ENCODE measurements around the gene B4GALT2. TPM values are rescaled to one million over a fixed set of nuclear protein-coding genes. Genes with fewer than 3 reads are reported as not detected.

B4GALT2 gene
- polyA plus RNA-seq, 6 donors from 2014 or later: 0.16 to 1.6 (median 0.37) TPM; not detected in 1

DNA sequence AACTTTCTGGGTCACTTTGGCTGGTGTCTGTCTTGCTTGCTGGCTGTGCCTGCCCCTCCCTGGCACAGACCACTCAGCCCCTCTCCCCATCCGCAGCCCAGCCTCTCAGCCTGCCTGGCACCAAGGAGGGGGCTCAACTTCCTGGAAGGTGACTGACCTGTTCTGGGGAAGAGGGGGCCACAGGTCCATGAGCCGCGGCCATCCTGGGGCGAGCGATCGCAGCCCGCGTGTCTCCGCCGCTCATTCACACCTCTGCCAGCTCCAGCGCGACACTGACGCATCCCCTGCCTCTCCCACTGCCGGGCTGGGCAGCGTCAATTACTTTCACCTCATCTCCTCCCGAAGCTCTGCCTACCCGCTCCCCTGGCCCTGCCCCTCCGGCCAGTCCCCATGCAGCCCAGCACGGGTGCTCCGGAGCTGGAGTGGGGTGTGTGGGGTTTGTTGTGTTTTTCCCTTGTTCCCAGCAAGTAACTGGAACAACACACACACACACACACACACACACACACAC, 37.9 kb downstream of the B4GALT2 start:
- DNase-seq: no peak
- ATAC-seq (ENCODE audit: low read depth in 2 of 2): no peak
- Mint-ChIP-seq H3K4me3 (no peak overlapping the region), H3K27ac (no peak overlapping the region), H3K9me3 (no peaks in the 10 kb centered on the region), H3K27me3 (peaks cover 0 to 13% (median 11%) of the 10 kb centered on the region in 3 donors), H3K4me1 (no peaks in the 10 kb centered on the region), H3K36me3 (no peaks in the 10 kb centered on the region)

DNA sequence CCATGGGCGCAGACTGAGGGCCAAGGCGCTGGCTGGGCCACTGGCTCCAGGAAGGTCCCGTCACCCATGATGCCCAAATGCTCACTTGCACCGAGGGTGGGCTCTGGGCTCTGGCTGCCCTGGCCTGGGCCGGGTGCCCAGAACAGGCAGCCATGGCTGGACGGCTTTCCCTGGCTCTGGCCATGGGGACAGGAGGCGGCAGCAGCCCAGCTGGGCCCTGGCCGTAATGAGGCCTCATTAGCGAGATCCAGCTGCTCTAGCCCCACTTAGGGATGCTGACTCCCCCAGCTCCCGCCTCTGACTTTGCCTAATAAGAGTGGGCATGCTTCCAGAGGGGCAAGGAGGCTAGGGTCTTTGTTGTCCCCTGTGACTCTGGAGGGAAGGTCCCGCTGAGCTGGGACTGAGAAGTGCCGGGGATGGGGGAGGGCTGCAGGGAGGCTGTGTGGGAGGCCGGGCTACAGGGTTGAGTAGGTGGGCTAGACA, 40.5 kb downstream of the B4GALT2 start:
- Mint-ChIP-seq H3K4me3 (no peak overlapping the region), H3K9me3 (no peaks in the 10 kb centered on the region), H3K27me3 (peaks cover 0 to 3% (median 2%) of the 10 kb centered on the region in 3 donors), H3K4me1 (no peaks in the 10 kb centered on the region), H3K27ac (no peak overlapping the region), H3K36me3 (no peaks in the 10 kb centered on the region)
- DNase-seq (no peak), ATAC-seq (ENCODE audit: low read depth in 2 of 2) (no peak)

DNA sequence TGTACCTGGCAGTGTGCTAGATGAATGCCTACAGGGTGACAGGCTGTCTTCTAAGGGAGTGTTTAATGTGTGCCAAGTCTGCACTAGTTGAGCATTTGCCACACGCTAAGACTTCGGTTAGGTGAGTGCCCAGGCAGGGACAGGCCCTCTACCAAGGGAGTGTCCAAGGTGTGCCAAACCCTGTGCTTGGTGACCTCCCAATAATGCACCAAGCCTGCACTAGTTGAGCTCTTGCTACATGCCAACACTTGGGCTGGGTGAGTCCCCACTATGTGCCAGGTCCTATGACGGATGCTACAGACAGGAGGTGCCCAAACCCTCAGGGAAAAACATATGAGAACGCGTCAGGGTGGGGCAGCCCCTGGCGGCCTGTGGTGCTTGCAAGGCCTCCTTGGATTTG, 41.5 kb downstream of the B4GALT2 start:
- no peaks in the 10 kb centered on the region for H3K36me3 Mint-ChIP-seq
- peaks cover 0 to 6% (median 5%) of the 10 kb centered on the region in 3 donors for H3K4me1 Mint-ChIP-seq

DNA sequence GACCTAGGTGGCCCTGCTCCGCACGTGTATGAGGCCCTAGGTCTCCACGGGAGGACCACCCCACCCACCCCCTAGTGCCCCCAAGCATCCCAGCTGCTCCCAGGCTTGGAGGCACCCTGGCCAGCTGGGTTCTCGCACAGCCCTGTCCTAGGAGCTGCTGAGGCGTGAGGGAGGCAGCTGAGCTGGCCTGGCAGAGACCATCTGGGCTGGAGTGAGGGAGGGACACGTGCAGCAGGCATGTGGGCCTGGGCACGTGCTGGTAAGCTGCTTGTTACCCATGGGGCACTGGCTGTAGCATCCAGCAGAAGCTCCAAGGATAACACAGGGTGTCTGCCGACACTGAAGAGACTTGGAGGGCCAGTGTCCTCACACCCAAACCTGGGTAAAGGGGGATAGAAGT, 42.1 kb downstream of the B4GALT2 start:
- no peaks in the 10 kb centered on the region for H3K9me3 Mint-ChIP-seq
- H3K4me3 Mint-ChIP-seq: no peak overlapping the region
- ATAC-seq (ENCODE audit: low read depth in 2 of 2): no peak
- no peaks in the 10 kb centered on the region for H3K36me3 Mint-ChIP-seq
- no peak for DNase-seq
- peaks cover 0 to 6% (median 5%) of the 10 kb centered on the region in 3 donors for H3K4me1 Mint-ChIP-seq
- H3K27me3 Mint-ChIP-seq: no peaks in the 10 kb centered on the region
- no peak overlapping the region for H3K27ac Mint-ChIP-seq

More for the DNA sequence above, 41.5 kb downstream of the B4GALT2 start:
- Mint-ChIP-seq H3K9me3 (no peaks in the 10 kb centered on the region), H3K4me3 (peak overlapping the region in 1 of 8 donors; percentile 53), H3K27me3 (no peaks in the 10 kb centered on the region), H3K27ac (no peak overlapping the region)
- DNase-seq: no peak
- ATAC-seq (ENCODE audit: low read depth in 2 of 2): no peak

DNA sequence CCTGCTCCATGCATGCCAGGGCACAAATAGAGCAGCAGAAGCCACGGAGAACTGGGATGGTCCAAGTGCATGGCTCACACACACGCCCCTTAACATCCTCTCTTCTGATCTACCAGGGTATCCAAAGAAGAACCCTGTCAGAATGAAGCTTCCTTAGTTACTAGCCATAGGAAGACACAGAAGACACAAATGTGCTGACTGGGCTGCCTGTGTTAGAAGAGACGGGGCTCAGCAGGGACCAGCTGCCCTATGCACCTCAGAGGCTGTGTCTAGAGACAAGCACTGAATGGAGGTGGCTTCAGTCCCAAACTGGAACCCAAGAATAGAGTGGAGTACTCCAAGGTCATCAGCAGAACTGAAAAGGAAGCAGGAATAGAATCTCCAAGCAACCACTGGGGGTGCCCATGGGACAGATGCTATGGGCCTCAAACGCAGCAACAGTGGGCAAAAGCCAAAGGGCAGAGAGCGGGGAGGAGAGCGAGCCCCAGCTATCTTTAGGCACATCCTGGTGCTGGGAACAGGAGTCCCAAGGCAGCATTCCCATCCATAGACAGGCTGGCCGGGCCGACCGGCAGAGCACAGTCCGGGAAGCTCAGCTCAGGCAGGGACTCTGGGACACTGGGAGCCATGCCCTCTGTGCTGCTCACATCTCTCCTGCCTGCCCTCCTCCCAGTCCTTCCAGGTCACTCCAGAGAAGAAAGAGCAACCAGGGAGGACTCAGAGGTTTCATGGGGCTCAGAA, 42.7 kb downstream of the B4GALT2 start:
- Mint-ChIP-seq H3K4me1 (peaks cover 0 to 6% (median 5%) of the 10 kb centered on the region in 3 donors), H3K27ac (no peak overlapping the region), H3K36me3 (no peaks in the 10 kb centered on the region), H3K4me3 (peak overlapping the region in 1 of 8 donors; percentile 53), H3K27me3 (no peaks in the 10 kb centered on the region), H3K9me3 (no peaks in the 10 kb centered on the region)
- ATAC-seq (ENCODE audit: low read depth in 2 of 2) (no peak), DNase-seq (no peak)

DNA sequence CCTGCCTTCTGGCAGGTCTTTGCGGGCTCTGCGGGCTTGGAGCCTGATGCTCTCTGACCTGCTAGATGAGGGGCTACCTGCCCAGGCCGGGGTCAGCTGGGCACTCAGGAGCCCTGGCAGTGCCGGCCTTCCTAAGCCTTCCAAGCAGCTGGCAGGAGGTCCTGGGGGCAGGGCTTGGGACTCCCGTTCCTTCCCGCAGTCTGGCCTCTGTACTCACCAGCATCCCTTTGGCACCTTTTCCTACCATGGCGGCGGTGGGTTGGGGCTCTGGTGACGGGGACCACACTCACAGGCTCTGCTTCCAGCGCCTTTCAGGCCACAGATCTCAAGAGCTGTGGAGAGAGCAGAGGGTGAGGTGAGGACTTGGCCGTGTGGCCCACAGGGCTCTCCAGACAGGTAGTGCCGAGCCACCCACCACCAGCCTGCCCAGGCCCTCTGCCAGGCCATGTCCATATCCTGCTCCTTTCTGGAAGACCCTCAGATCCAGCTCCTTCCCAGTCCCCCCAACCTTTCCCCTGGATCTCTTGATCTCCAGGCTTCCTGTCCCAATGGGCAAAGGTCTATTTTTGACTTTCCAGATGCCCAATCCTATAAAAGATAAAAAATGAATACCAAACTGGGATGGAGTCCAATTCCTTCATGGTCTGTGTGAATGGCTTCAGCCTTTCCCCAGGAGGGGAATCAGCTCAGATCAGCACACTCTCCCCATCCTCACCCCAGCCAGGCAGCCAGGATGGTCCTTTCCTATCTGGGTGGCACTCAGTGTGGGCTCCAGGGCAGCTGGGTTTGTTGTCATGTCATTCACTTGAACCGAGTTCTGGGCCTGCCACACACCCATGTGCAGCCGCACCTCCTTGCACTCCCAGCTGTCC, 45.3 kb downstream of the B4GALT2 start:
- H3K4me3 Mint-ChIP-seq: peak overlapping the region in 2 of 8 donors; percentile 40 to 60
- H3K27ac Mint-ChIP-seq: peak overlapping the region in 2 of 6 donors; percentile 41 to 51
- H3K4me1 Mint-ChIP-seq: peaks cover 12 to 15% (median 13%) of the 10 kb centered on the region in 3 donors
- no peak for DNase-seq
- H3K9me3 Mint-ChIP-seq: no peaks in the 10 kb centered on the region
- H3K36me3 Mint-ChIP-seq: no peaks in the 10 kb centered on the region
- H3K27me3 Mint-ChIP-seq: no peaks in the 10 kb centered on the region
- ATAC-seq (ENCODE audit: low read depth in 2 of 2): no peak

DNA sequence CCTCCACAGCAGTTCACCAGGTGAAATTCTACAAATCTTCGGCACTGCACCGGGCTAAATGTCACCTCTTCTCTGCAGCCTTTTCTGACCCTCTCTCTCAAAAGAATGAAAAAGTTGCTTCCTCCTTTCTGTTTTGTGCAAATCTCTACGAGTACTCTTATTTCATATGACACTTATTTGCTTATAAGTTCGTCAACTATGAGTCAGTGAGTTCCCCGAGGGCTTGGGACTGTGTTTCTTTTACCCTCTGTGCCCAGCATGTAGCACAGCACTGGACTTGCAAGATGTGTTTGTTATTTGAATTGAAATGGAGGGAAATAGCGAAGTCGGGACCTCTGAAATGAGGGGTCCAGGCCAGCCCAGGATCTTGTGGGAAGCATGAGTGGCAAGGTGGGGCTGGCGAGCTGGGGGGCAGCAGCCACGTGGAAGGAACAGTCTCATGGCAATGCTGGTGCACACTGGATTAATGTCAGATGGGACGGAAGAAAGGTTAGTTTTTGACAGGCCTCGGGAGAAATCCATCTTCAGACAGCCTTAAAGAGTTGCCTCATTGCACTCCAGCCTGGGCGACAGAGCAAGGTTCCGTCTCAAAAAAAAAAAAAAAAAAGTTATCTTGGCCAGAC, 46.0 kb downstream of the B4GALT2 start:
- peak in 1 of 2 donors; percentile 15 for ATAC-seq (ENCODE audit: low read depth in 2 of 2)
- no peaks in the 10 kb centered on the region for H3K9me3 Mint-ChIP-seq
- H3K27me3 Mint-ChIP-seq: no peaks in the 10 kb centered on the region
- no peaks in the 10 kb centered on the region for H3K36me3 Mint-ChIP-seq
- H3K4me1 Mint-ChIP-seq: peaks cover 19 to 22% (median 20%) of the 10 kb centered on the region in 3 donors
- no peak for DNase-seq
- peak overlapping the region in 2 of 8 donors; percentile 31 to 40 for H3K4me3 Mint-ChIP-seq
- peak overlapping the region in 3 of 6 donors; percentile 41 to 93 (median 57) for H3K27ac Mint-ChIP-seq

DNA sequence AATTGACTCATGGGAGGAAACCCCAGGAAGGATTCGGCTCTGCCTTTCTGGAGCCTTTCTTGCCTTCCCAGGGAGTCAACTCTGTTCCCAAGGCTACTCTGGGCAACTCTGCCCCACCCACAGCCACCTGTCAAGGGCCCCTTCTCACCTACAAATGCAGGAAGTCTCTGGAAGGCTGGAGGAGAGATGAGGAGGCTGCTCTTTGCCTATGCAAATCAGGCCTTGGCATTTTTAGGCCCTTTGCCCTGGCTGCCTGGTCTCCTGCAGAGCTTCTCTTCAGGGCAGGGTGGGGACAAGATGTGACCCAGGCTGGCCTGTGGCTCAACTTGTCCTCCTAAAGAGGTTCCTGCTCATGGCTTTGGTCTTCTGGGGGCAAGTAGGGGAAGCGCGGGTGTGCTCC, 46.8 kb downstream of the B4GALT2 start:
- H3K27ac Mint-ChIP-seq: peak overlapping the region in 1 of 6 donors; percentile 54

DNA sequence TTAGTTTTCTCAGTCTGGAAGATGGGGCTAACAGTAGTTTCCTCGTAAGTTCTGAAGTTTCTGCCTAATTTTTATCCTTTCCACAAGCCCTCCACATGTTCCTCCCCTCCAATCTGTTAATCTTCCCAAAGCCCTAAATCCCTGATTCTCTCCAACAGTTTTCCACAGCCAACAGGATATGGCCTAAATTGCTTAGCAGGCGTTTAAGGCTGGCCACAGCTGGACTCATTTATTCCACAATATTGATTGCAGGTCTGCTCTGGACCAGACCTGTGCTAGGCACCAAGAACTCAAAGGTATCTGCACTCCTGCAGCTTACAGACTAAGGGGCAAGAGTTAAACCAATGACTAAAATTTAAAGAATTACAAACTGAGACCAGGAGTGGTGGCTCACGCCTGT, 48.3 kb downstream of the B4GALT2 start:
- no peaks in the 10 kb centered on the region for H3K9me3 Mint-ChIP-seq
- DNase-seq: no peak
- H3K27ac Mint-ChIP-seq: no peak overlapping the region
- peaks cover 29 to 30% (median 29%) of the 10 kb centered on the region in 3 donors for H3K4me1 Mint-ChIP-seq
- ATAC-seq (ENCODE audit: low read depth in 2 of 2): no peak
- H3K36me3 Mint-ChIP-seq: no peaks in the 10 kb centered on the region
- peak overlapping the region in 1 of 8 donors; percentile 89 for H3K4me3 Mint-ChIP-seq
- no peaks in the 10 kb centered on the region for H3K27me3 Mint-ChIP-seq

More for the DNA sequence above, 46.8 kb downstream of the B4GALT2 start:
- no peak for DNase-seq
- Mint-ChIP-seq H3K4me3 (no peak overlapping the region), H3K9me3 (no peaks in the 10 kb centered on the region), H3K4me1 (peaks cover 20 to 23% (median 20%) of the 10 kb centered on the region in 3 donors), H3K27me3 (no peaks in the 10 kb centered on the region), H3K36me3 (no peaks in the 10 kb centered on the region)
- no peak for ATAC-seq (ENCODE audit: low read depth in 2 of 2)

DNA sequence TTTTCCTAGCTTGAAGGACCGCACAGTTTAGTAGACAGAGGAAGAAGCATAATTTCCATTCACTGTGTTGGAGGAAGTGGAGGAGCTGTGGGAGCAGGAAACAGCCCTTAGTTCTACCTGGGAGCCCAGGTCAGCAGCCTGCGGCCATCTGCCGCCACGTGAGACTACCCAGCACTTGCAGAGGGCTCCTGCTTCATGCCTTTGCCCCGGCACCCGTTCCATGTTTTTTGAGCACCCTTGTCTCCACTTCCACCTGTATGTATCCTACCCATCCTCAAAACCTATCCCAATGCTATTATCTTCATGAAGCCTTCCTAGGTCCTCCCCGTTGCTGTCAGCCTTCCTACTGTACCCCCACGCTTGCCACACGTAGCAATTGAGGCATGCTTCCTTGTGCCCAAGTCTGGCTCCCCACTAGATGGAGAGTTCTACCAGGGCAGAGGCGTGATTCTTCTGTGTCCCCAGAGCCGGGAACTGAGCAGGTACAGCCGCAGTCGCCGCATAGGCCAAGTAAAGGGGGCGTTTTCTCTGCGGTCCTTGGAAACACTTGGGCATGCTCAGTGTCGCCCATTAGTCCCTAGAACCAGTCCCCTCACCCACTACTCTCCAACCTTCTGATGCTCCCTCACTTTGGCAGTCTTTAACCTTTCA, 50.4 kb downstream of the B4GALT2 start:
- Mint-ChIP-seq H3K4me3 (peak overlapping the region; percentile 85 to 99 (median 93)), H3K36me3 (no peaks in the 10 kb centered on the region), H3K4me1 (peaks cover 29 to 30% (median 29%) of the 10 kb centered on the region in 3 donors), H3K9me3 (no peaks in the 10 kb centered on the region), H3K27me3 (no peaks in the 10 kb centered on the region), H3K27ac (peak overlapping the region; percentile 18 to 99 (median 90))
- peak; percentile 18 to 21 for ATAC-seq (ENCODE audit: low read depth in 2 of 2)
- DNase-seq: no peak

DNA sequence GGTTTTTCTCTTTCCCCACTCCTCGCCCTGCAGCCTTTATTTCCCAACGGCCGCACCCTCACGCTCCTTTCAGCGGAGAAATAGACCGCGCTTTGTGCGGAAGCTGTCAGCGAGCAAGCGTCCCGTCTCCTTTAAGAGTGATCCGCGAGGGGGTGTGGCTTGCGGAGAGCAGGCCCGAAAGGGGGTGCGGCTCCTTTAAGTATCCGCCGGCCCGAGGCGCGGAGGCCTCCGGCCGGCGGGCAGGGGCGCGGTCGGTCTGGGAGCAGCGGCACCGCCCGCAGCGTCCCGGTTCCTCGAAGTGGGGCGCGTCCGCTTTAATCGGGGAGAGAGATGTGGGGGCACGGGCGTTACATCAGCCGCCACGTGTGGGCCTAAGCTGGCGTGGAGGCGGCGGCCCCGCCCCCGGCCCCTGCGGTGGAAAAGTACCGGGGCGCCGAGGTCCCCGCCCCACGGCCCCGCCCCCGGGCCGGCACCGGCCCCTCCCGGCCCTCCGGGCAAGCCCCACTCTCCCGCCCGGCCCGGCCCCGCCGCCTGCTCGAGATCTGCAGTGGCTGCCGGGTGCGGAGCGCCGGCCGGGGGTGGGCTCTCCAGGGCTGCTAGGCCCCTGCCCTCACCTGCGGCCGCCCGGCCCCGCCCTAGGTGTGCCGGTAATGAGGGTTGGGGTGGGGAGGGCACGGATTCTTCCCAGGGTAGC, 51.0 kb downstream of the B4GALT2 start:
- DNase-seq (peak; percentile 86), ATAC-seq (ENCODE audit: low read depth in 2 of 2) (peak; percentile 82)
- peak overlapping the region; percentile 18 to 99 (median 90) for H3K27ac Mint-ChIP-seq
- H3K27me3 Mint-ChIP-seq: no peaks in the 10 kb centered on the region
- H3K4me3 Mint-ChIP-seq: peak overlapping the region; percentile 85 to 99 (median 93)
- H3K36me3 Mint-ChIP-seq: no peaks in the 10 kb centered on the region
- H3K9me3 Mint-ChIP-seq: no peaks in the 10 kb centered on the region
- peaks cover 25 to 29% (median 25%) of the 10 kb centered on the region in 3 donors for H3K4me1 Mint-ChIP-seq

DNA sequence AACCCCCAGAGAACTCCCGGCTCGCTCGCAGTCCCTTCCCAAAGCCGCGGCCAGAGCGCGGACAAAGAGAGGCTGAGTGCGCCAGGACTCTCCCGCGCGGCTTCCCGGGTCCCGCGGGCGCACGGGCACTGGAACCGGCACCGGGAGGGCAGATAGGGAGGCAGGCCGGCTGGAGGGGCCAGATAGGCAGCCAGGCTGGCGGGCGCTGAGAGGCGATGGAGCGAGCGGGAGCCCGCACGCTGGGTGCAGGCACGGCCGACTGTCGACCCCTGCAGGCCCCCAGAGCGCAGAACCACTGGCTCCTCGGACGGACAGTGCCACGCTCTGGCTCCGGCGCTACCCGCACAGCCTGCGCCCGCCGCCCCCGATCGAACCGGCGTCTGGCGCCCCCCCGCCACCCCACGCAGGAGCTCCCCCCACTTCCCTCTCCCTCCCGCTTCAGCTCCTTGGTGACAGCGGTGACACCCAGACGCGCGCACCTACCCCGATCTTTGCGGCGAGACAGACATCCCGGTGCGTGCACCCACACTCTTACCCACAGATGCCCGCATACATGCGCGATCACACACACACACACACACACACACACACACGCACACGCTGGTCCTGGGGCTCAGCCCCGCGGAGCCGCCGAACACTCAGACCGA, 51.7 kb downstream of the B4GALT2 start:
- DNase-seq: peak; percentile 46
- ATAC-seq (ENCODE audit: low read depth in 2 of 2): peak; percentile 18 to 21
- peaks cover 23 to 29% (median 24%) of the 10 kb centered on the region in 3 donors for H3K4me1 Mint-ChIP-seq

More for the DNA sequence above, 51.7 kb downstream of the B4GALT2 start:
- Mint-ChIP-seq H3K36me3 (no peaks in the 10 kb centered on the region), H3K27me3 (no peaks in the 10 kb centered on the region), H3K27ac (peak overlapping the region; percentile 62 to 90 (median 77)), H3K9me3 (no peaks in the 10 kb centered on the region), H3K4me3 (peak overlapping the region; percentile 83 to 92 (median 86))
